Fibroblast of villous mesenchyme (primary cell): Measurements from ENCODE around the gene ALDH1A2. TPM values are rescaled to one million over a fixed set of nuclear protein-coding genes. Genes with fewer than 3 reads are reported as not detected.

Experiments used
- DNase-seq: peaks from one replicate; pipeline ENCODE4 v3.0.0-alpha.2; 2010; ENCODE audit warnings: low read depth
- H3K4me3 ChIP-seq: 2 replicates; pipeline ENCODE4 v1.5.1; 2011; ENCODE audit warnings: low read depth, mild to moderate bottlenecking, low read length
- total RNA-seq: library from RNA; depleted of rRNA; stranded (reverse); fragments of >200 nt; gene quantifications from 2 replicates; pipeline ENCODE4 v1.2.3, GENCODE V29; 2012
- TF ChIP-seq, protein P1 (sequence below): IDR thresholded peaks from 2 replicates; pipeline ENCODE4 v1.5.1; 2012; ENCODE audit warnings: low read depth, mild to moderate bottlenecking, low read length; ENCODE audit not compliant: insufficient read depth

ALDH1A2 gene
- total RNA-seq, 1 donor, result 8.2 TPM

DNA sequence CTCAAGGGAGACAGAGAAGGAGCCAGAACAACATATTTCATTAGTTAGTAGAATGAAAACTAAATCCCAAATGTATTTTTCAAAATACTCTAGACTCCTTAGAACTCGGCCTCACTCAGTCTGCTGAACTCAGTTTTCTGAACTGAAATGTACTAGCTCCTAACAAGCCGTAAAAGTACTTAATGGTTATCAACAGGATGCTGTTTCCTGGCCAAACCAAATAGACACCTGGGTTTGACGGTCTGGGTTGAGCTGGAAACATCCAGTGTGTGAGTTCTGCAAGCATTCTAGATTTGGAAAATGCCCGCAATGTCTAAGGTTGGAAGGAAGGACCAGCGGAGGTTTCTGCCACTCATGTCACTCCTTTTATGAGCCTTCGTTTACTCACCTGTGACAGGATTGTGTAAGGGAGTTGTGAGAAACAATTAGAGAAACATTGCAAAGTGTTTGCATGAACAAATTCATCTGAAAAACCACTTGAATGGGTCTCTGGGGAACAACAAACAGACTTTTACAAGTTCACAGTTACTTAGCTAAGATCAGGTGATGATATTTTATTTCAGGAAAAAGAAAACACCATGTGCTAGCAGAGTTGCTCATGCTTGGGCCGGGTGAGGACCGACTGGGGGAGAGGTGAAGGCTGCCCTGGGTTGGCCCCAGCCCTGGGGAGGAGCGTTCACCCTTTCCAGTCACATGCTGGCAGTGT lies 151.0 kb downstream of the ALDH1A2 start:
- TF ChIP-seq, protein P1, sequence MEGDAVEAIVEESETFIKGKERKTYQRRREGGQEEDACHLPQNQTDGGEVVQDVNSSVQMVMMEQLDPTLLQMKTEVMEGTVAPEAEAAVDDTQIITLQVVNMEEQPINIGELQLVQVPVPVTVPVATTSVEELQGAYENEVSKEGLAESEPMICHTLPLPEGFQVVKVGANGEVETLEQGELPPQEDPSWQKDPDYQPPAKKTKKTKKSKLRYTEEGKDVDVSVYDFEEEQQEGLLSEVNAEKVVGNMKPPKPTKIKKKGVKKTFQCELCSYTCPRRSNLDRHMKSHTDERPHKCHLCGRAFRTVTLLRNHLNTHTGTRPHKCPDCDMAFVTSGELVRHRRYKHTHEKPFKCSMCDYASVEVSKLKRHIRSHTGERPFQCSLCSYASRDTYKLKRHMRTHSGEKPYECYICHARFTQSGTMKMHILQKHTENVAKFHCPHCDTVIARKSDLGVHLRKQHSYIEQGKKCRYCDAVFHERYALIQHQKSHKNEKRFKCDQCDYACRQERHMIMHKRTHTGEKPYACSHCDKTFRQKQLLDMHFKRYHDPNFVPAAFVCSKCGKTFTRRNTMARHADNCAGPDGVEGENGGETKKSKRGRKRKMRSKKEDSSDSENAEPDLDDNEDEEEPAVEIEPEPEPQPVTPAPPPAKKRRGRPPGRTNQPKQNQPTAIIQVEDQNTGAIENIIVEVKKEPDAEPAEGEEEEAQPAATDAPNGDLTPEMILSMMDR, result no peak
- peak; percentile 40 for DNase-seq
- no peak overlapping the region for H3K4me3 ChIP-seq

- peak; percentile 44 for DNase-seq
These were observed 154.3 kb downstream of the ALDH1A2 start for GRCh38 chr15:57911247-57911646.

GRCh38 chr15:57910672-57911071 lies 154.8 kb downstream of the ALDH1A2 start:
- TF ChIP-seq, protein P1, result no peak
- H3K4me3 ChIP-seq, result no peak overlapping the region
- no peak for DNase-seq

More at GRCh38 chr15:57911247-57911646, 154.3 kb downstream of the ALDH1A2 start:
- H3K4me3 ChIP-seq, result no peak overlapping the region
- TF ChIP-seq, protein P1, result no peak

DNA sequence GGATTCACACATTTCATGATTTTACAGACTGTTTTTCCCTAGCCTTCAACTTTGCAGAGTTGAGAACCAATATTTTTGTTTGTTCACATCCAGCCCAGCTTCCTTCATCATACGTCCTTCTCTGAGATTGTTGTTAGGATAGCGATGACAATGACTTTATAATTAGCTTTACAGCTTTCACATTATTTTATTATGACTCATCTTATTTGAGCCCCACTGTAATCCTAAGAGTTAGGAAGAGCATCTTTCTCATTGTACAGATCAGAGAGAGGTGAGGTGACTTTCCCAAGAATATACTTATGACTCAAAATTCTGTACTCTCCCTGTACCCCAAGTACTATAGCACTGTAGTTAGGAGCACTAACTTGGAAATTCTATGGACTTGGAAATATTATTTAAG lies 156.1 kb downstream of the ALDH1A2 start:
- no peak for DNase-seq
- TF ChIP-seq, protein P1, result no peak
- no peak overlapping the region for H3K4me3 ChIP-seq

- TF ChIP-seq, protein P1, result no peak
- no peak overlapping the region for H3K4me3 ChIP-seq
- DNase-seq, result peak; percentile 65
These were observed 161.9 kb downstream of the ALDH1A2 start for GRCh38 chr15:57903626-57904025.

Other genes with a start within 250 kb of the ALDH1A2 start
- gene AQP9, start 72.7 kb upstream of the ALDH1A2 start, total RNA-seq, result not detected in 2 replicates